ENCODE results near the gene COL7A1. TPM values are rescaled to one million over a fixed set of nuclear protein-coding genes. Genes with fewer than 3 reads are reported as not detected.

COL7A1 gene
- total and polyA plus RNA-seq, 2 experiments from 2014 or later = 4.0 to 7.9 TPM

GRCh38 chr3:48548126-48548525 lies 47.0 kb downstream of the COL7A1 start:
- no peak for TF ChIP-seq NANOG (IDR thresholded peaks at IDR 0.05; ENCODE audit: borderline replicate concordance)
- TF ChIP-seq ZNF114 (CRISPR knock-in tag; IDR thresholded peaks at IDR 0.05) = no peak
- no peak for TF ChIP-seq POLR2AphosphoS5 (IDR thresholded peaks at IDR 0.05; ENCODE audit: low read depth)
- TF ChIP-seq ZNF331 (CRISPR knock-in tag; IDR thresholded peaks at IDR 0.05; ENCODE audit: low read depth) = no peak
- no peak for TF ChIP-seq STAT1 (IDR thresholded peaks at IDR 0.05; ENCODE audit: unreplicated experiment)
- TF ChIP-seq ETS1 (IDR thresholded peaks at IDR 0.05) = no peak
- TF ChIP-seq EZH2phosphoT487 (IDR thresholded peaks at IDR 0.05; ENCODE audit: unreplicated experiment) = no peak
- H3K27me3 Mint-ChIP-seq (ENCODE audit: insufficient read depth, low read depth, poor library complexity) = peaks cover 9% of the 10 kb centered on the region

GRCh38 chr3:48546203-48546829 lies 48.8 kb downstream of the COL7A1 start:
- no peak overlapping the region for H3K4me3 ChIP-seq
- H3K27me3 ChIP-seq (ENCODE audit: insufficient read depth) = no peaks in the 10 kb centered on the region
- no peak for DNase-seq (ENCODE audit: low spot score)
- Mint-ChIP-seq H3K27me3 (ENCODE audit: insufficient read depth, low read depth, poor library complexity) (peaks cover 9% of the 10 kb centered on the region), H3K36me3 (ENCODE audit: low read depth) (peaks cover 20% of the 10 kb centered on the region; the same call in 2 of the 3 replicates), H3K4me3 (no peak overlapping the region), H3K27ac (no peak overlapping the region), H3K9me3 (no peaks in the 10 kb centered on the region), H3K4me1 (0 out of 3 replicates have a peak, but pooled peaks cover 3% of the 10 kb centered on the region)
- no peaks in the 10 kb centered on the region for H3K79me2 ChIP-seq (replicated peaks; ENCODE audit: insufficient read depth)
- H3K36me3 ChIP-seq (ENCODE audit: insufficient read depth) = peaks cover 14% of the 10 kb centered on the region; the same call in 1 of the 2 replicates
- H3F3A ChIP-seq (replicated peaks; ENCODE audit: low read depth) = 0 out of 2 replicates have a peak, but pooled peaks cover 11% of the 10 kb centered on the region
- H3K4me2 ChIP-seq = no peak overlapping the region
- no peaks in the 10 kb centered on the region for H3K4me1 ChIP-seq (ENCODE audit: insufficient read depth)
- ATAC-seq = no peak
- no peaks in the 10 kb centered on the region for H4K20me1 ChIP-seq (replicated peaks; ENCODE audit: insufficient read depth)
- no peak overlapping the region for H2AFZ ChIP-seq
- no peak overlapping the region for H3K27ac ChIP-seq (ENCODE audit: low read depth)
- H3K9me2 ChIP-seq (ENCODE audit: insufficient read depth) = no peaks in the 10 kb centered on the region
- TF ChIP-seq NANOG (IDR thresholded peaks at IDR 0.05; ENCODE audit: borderline replicate concordance) (no peak), CREB1 (CRISPR knock-in tag; IDR thresholded peaks at IDR 0.05; ENCODE audit: low read depth) (no peak), REST (IDR thresholded peaks at IDR 0.05; ENCODE audit: unreplicated experiment) (no peak), STAT1 (IDR thresholded peaks at IDR 0.05; ENCODE audit: unreplicated experiment) (no peak), JUNB (IDR thresholded peaks at IDR 0.05; ENCODE audit: unreplicated experiment) (no peak), ZNF114 (CRISPR knock-in tag; IDR thresholded peaks at IDR 0.05) (no peak), POLR2AphosphoS5 (IDR thresholded peaks at IDR 0.05; ENCODE audit: low read depth) (no peak)

More at GRCh38 chr3:48548126-48548525, 47.0 kb downstream of the COL7A1 start:
- no peak overlapping the region for H2AFZ ChIP-seq
- 0 out of 2 replicates have a peak, but pooled peaks cover 11% of the 10 kb centered on the region for H3F3A ChIP-seq (replicated peaks; ENCODE audit: low read depth)
- ATAC-seq (no peak), DNase-seq (ENCODE audit: low spot score) (no peak)
- peaks cover under 1% of the 10 kb centered on the region; the same call in 1 of the 2 replicates for H3K79me2 ChIP-seq (replicated peaks; ENCODE audit: insufficient read depth)
- no peak overlapping the region for H3K27ac ChIP-seq (ENCODE audit: low read depth)
- H4K20me1 ChIP-seq (replicated peaks; ENCODE audit: insufficient read depth) = no peaks in the 10 kb centered on the region
- no peak overlapping the region for H3K4me2 ChIP-seq
- no peak overlapping the region for H3K4me3 Mint-ChIP-seq
- peaks cover 7% of the 10 kb centered on the region for H3K4me1 Mint-ChIP-seq
- peaks cover 14% of the 10 kb centered on the region; the same call in 1 of the 2 replicates for H3K36me3 ChIP-seq (ENCODE audit: insufficient read depth)
- peaks cover 20% of the 10 kb centered on the region; the same call in 2 of the 3 replicates for H3K36me3 Mint-ChIP-seq (ENCODE audit: low read depth)
- no peaks in the 10 kb centered on the region for H3K27me3 ChIP-seq (ENCODE audit: insufficient read depth)
- no peak overlapping the region; the same call in 1 of the 2 replicates for H3K27ac Mint-ChIP-seq
- no peak overlapping the region for H3K4me3 ChIP-seq
- H3K9me3 Mint-ChIP-seq = no peaks in the 10 kb centered on the region
- no peaks in the 10 kb centered on the region for H3K4me1 ChIP-seq (ENCODE audit: insufficient read depth)
- H3K9me2 ChIP-seq (ENCODE audit: insufficient read depth) = no peaks in the 10 kb centered on the region
